ENCODE measurements around the gene LRP5. TPM values are rescaled to one million over a fixed set of nuclear protein-coding genes. Genes with fewer than 3 reads are reported as not detected.

LRP5 gene
- total and polyA plus RNA-seq, 2 experiments from 2014 or later: 26.9 to 51.1 TPM

GRCh38 chr11:68468217-68468828 lies 155.9 kb downstream of the LRP5 start:
- H3F3A ChIP-seq (replicated peaks; ENCODE audit: low read depth): peaks cover 10% of the 10 kb centered on the region; the same call in 1 of the 2 replicates
- Mint-ChIP-seq H3K9me3 (no peaks in the 10 kb centered on the region), H3K36me3 (ENCODE audit: low read depth) (peaks cover 28% of the 10 kb centered on the region), H3K27ac (no peak overlapping the region), H3K27me3 (ENCODE audit: insufficient read depth, low read depth, poor library complexity) (peaks cover 10% of the 10 kb centered on the region), H3K4me3 (no peak overlapping the region; the same call in 2 of the 3 replicates), H3K4me1 (peaks cover 62% of the 10 kb centered on the region)
- no peak overlapping the region for H3K4me3 ChIP-seq
- H3K4me1 ChIP-seq (ENCODE audit: insufficient read depth): peaks cover 52% of the 10 kb centered on the region
- DNase-seq (ENCODE audit: low spot score): no peak
- H2AFZ ChIP-seq: no peak overlapping the region
- H3K9me2 ChIP-seq (ENCODE audit: insufficient read depth): no peaks in the 10 kb centered on the region
- H4K20me1 ChIP-seq (replicated peaks; ENCODE audit: insufficient read depth): peaks cover 93% of the 10 kb centered on the region
- H3K27me3 ChIP-seq (ENCODE audit: insufficient read depth): no peaks in the 10 kb centered on the region
- no peak overlapping the region for H3K27ac ChIP-seq (ENCODE audit: low read depth)
- H3K4me2 ChIP-seq: peak overlapping the region; percentile 23; the same call in 1 of the 2 replicates
- peaks cover 3% of the 10 kb centered on the region; the same call in 1 of the 2 replicates for H3K36me3 ChIP-seq (ENCODE audit: insufficient read depth)
- H3K79me2 ChIP-seq (replicated peaks; ENCODE audit: insufficient read depth): peaks cover 100% of the 10 kb centered on the region
- ATAC-seq: no peak
- TF ChIP-seq ZNF114 (CRISPR knock-in tag; IDR thresholded peaks at IDR 0.05) (no peak), EZH2phosphoT487 (IDR thresholded peaks at IDR 0.05; ENCODE audit: unreplicated experiment) (no peak), CREB1 (CRISPR knock-in tag; IDR thresholded peaks at IDR 0.05; ENCODE audit: low read depth) (no peak), ETS1 (IDR thresholded peaks at IDR 0.05) (no peak), ZNF462 (CRISPR knock-in tag; IDR thresholded peaks at IDR 0.05) (no peak), ZNF331 (CRISPR knock-in tag; IDR thresholded peaks at IDR 0.05; ENCODE audit: low read depth) (no peak), REST (IDR thresholded peaks at IDR 0.05; ENCODE audit: unreplicated experiment) (no peak), NANOG (IDR thresholded peaks at IDR 0.05; ENCODE audit: borderline replicate concordance) (no peak), POLR2AphosphoS5 (IDR thresholded peaks at IDR 0.05; ENCODE audit: low read depth) (no peak), JUNB (IDR thresholded peaks at IDR 0.05; ENCODE audit: unreplicated experiment) (no peak), CTCF (conservative IDR thresholded peaks at IDR 0.05; ENCODE audit: low read depth in 2 of 2) (no peak), EZH2 (IDR thresholded peaks at IDR 0.05; ENCODE audit: low read depth, unreplicated experiment) (no peak), STAT1 (IDR thresholded peaks at IDR 0.05; ENCODE audit: unreplicated experiment) (no peak)
